CD8-positive, alpha-beta memory T cell (primary cell): ENCODE results near the gene STAC2. TPM values are rescaled to one million over a fixed set of nuclear protein-coding genes. Genes with fewer than 3 reads are reported as not detected.

Experiments used
- CTCF ChIA-PET: fragments of 350-600 bp; sonication (Branson Sonifier 250); formaldehyde crosslinking; loops from one replicate; lab custom pipeline; 2021; ENCODE audit warnings: antibody characterized with exemption; lab: Charles Lee
- POLR2A ChIA-PET: fragments of 350-600 bp; sonication (Branson Sonifier 250); formaldehyde crosslinking; loops from one replicate; lab custom pipeline; 2021; ENCODE audit warnings: antibody characterized with exemption; lab: Charles Lee
- DNase-seq, 5 donors: peaks; one replicate each; pipeline versions ENCODE4 v3.0.0 to v3.0.0-alpha.2; 2020 to 2022; ENCODE audit warnings: mixed read lengths in 1 of 5
- H3K27ac ChIP-seq: one replicate; pipeline ENCODE4 v1.7.0; 2013; ENCODE audit warnings: low read depth, mild to moderate bottlenecking, low read length, moderate library complexity
- H3K27me3 ChIP-seq: 2 replicates; pipeline ENCODE4 v1.7.0; 2013; ENCODE audit warnings: low read length, mild to moderate bottlenecking; ENCODE audit not compliant: insufficient read depth, poor library complexity, severe bottlenecking
- H3K36me3 ChIP-seq: 2 replicates; pipeline ENCODE4 v1.7.0; 2013; ENCODE audit warnings: mild to moderate bottlenecking, low read length, moderate library complexity; ENCODE audit not compliant: insufficient read depth
- H3K4me1 ChIP-seq: 2 replicates; pipeline ENCODE4 v1.7.0; 2013; ENCODE audit warnings: mild to moderate bottlenecking, low read length, moderate library complexity; ENCODE audit not compliant: insufficient read depth
- H3K4me3 ChIP-seq: 2 replicates; pipeline ENCODE4 v1.7.0; 2013; ENCODE audit warnings: mild to moderate bottlenecking, low read length
- H3K9me3 ChIP-seq: 2 replicates; pipeline ENCODE4 v1.7.0; 2013; ENCODE audit warnings: mild to moderate bottlenecking, low read length
- H3K27ac Mint-ChIP-seq, 8 donors: one replicate each; pipeline ENCODE4 v1.8.0; 2020 to 2021; ENCODE audit warnings: mixed read lengths in 8 of 8, mild to moderate bottlenecking in 6 of 8, inconsistent platforms in 3 of 8, moderate library complexity in 3 of 8
- H3K27me3 Mint-ChIP-seq, 2 donors: one replicate each; pipeline ENCODE4 v1.8.0; 2020 to 2021; ENCODE audit warnings: mixed read lengths in 2 of 2, mild to moderate bottlenecking in 1 of 2, moderate library complexity in 1 of 2
- H3K36me3 Mint-ChIP-seq, 3 donors: one replicate each; pipeline ENCODE4 v1.8.0; 2020 to 2021; ENCODE audit warnings: mixed read lengths in 3 of 3, inconsistent platforms in 1 of 3, mild to moderate bottlenecking in 1 of 3
- H3K4me1 Mint-ChIP-seq, 3 donors: one replicate each; pipeline ENCODE4 v1.8.0; 2020 to 2021; ENCODE audit warnings: mixed read lengths in 3 of 3, inconsistent platforms in 1 of 3, mild to moderate bottlenecking in 1 of 3
- H3K4me3 Mint-ChIP-seq, 7 donors: one replicate each; pipeline ENCODE4 v1.8.0; 2020 to 2021; ENCODE audit warnings: mixed read lengths in 7 of 7, mild to moderate bottlenecking in 6 of 7, moderate library complexity in 4 of 7, inconsistent platforms in 2 of 7
- H3K9me3 Mint-ChIP-seq, 5 donors: one replicate each; pipeline ENCODE4 v1.8.0; 2020 to 2022; ENCODE audit warnings: mixed read lengths in 5 of 5, mild to moderate bottlenecking in 3 of 5, moderate library complexity in 2 of 5, inconsistent platforms in 1 of 5
- polyA plus RNA-seq: library from polyadenylated mRNA; unstranded; fragments of 300-500 nt; fragmentation: Illumina TruSeq; gene quantifications from one replicate; pipeline ENCODE4 v1.2.3, GENCODE V29; 2021
- total RNA-seq, 2 experiments: library from RNA; stranded (reverse); gene quantifications; one replicate each; pipeline ENCODE4 v1.2.3, GENCODE V29; 2021

Gene STAC2
- total and polyA plus RNA-seq, 3 experiments from 2014 or later, result not detected

DNA sequence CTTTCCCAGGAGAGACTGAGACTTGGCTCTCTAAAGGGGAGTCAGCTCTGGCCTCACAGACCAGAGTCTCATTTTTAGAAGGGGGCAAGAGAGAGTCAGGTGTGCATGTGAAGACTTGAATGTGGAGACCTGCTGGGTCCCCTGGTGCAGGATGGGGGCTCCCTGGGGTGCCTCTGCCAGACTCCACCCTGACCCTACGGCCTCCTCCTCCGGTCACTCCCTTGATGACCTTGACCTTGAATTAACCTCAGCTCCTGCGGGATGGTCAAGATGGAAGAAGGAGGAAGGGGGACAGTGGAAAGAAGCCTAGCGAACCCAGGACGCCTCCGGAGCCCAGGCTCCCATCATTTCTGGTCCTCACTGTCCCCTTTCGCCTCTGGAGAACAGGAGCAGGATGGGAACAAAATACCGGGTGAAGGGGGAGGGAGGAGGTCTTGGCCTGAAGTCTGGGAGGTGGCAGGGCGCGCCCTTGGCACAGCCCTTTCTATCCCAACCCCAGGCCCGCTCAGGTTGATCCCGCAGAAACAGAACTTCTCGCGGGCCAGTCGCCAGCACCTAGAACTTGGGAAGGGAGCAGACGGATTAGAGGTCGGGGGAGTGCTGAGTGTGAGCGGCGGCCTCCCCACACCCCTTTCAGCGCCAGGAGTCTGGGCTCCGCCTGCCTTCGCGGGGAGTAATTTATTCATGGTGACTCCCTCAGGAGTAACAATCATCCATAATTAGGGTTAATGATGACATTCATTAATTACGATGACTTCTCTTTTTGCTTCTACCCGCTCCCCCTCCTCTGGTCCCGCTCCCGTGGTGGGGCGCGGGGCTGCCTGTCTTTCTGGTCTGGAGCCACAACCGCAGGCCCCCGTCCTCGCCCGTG is 1.6 kb downstream of the STAC2 start:
- peak overlapping the region; percentile 35 to 83 (median 55) for H3K4me3 Mint-ChIP-seq
- Histone ChIP-seq H3K9me3 (no peaks in the 10 kb centered on the region), H3K27me3 (peaks cover 27% of the 10 kb centered on the region), H3K36me3 (no peaks in the 10 kb centered on the region), H3K4me3 (no peak overlapping the region), H3K27ac (no peak overlapping the region), H3K4me1 (peaks cover 4% of the 10 kb centered on the region)
- no peak for DNase-seq
- no peak overlapping the region for H3K27ac Mint-ChIP-seq
- H3K4me1 Mint-ChIP-seq, result peaks cover 6 to 16% (median 12%) of the 10 kb centered on the region in 3 donors
- ChIA-PET CTCF (interaction anchor here (0.9 to 3.7 kb wide), 4 partner anchors 12 to 20 kb away, joined by 3 to 12 read pairs (median 4); no protein-coding TSS in a partner anchor), POLR2A (interaction anchor here (0.6 kb wide), 1 partner anchor 219 kb away, joined by 6 read pairs; no protein-coding TSS in a partner anchor)
- peaks cover 36 to 37% of the 10 kb centered on the region in 2 donors for H3K27me3 Mint-ChIP-seq
- no peaks in the 10 kb centered on the region for H3K36me3 Mint-ChIP-seq
- peaks cover 0 to 2% (median 0%) of the 10 kb centered on the region in 5 donors for H3K9me3 Mint-ChIP-seq

DNA sequence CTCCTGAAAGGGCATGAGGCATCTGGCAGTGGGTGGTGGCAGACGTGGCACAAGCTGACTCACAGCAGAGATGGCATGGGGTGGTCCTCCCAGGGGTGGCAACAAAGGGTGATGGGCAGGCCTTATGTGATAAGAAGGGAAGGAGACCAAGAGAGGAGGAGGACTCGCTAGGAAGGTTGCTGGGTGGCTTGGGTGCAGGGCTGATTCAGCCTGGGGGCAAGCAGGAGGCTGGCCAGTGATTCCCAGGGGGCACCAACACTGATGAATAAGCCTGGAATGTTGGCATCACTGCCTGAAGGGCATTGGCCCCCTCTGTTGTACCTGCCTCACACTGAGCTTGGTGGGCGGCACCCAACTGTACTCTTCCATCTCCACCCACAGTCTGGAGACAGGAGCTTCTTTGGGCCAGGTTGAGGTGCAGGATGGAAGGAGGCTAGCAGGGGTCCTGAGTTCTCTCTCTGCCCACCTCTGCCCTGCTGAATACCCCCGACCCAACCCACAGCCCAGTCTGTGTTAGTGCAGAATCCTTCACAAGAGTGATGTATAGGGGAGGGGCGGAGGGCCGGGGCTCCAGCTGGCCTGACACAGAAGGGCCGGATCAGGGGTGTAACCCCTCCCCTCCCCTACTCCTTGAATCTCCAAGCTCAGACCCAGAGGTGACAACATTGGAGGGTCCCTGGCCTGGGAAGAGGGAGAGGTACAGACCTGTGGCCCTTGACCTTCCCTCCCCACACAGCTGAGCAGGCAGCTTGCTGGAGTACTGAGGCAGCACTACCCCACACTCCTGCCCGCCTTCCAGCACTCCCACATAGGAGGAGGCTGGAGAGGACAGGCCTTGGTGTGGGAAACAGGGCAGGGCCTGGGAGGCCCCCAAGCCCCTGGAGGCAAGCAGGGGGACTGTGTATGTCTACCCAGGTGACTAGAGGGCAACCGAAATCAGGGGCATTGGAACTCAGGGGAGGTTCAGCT is 2.6 kb downstream of the STAC2 start:
- H3K27ac Mint-ChIP-seq, result no peak overlapping the region
- peaks cover 33 to 34% of the 10 kb centered on the region in 2 donors for H3K27me3 Mint-ChIP-seq
- peaks cover 6 to 18% (median 12%) of the 10 kb centered on the region in 3 donors for H3K4me1 Mint-ChIP-seq
- H3K4me3 ChIP-seq, result no peak overlapping the region
- peaks cover 25% of the 10 kb centered on the region for H3K27me3 ChIP-seq
- peak overlapping the region in 6 of 7 donors; percentile 28 to 55 (median 48) for H3K4me3 Mint-ChIP-seq
- ChIA-PET CTCF (interaction anchor here (0.5 to 3.7 kb wide), 6 partner anchors 8 to 128 kb away, joined by 3 to 12 read pairs (median 3); no protein-coding TSS in a partner anchor), POLR2A (no interaction called here)
- no peaks in the 10 kb centered on the region for H3K36me3 Mint-ChIP-seq
- H3K4me1 ChIP-seq, result peaks cover 4% of the 10 kb centered on the region
- no peak for DNase-seq
- peaks cover 0 to 2% (median 0%) of the 10 kb centered on the region in 5 donors for H3K9me3 Mint-ChIP-seq
- no peaks in the 10 kb centered on the region for H3K9me3 ChIP-seq
- H3K36me3 ChIP-seq, result no peaks in the 10 kb centered on the region
- no peak overlapping the region for H3K27ac ChIP-seq

DNA sequence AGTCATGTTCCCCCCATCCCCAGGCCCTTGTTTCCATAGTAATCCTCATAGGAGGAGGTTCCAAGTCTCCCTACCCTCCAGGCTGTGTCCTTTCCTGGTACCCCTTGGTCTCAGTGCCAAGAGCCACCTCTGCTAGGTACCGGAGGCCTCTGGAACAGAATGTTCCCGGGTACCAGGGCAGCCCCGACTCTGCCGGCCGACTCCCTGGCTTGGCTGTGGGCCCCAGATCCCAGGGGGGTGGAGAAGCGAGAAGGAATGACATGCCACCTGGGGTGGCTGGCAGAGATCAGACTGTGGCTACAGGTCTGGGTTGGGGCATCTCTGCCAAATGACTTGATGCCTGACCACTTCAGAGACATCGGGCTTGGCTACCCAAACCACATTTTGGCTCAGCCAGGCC is 3.6 kb downstream of the STAC2 start:
- no peak overlapping the region for H3K27ac ChIP-seq
- H3K36me3 Mint-ChIP-seq, result no peaks in the 10 kb centered on the region
- H3K9me3 ChIP-seq, result no peaks in the 10 kb centered on the region
- H3K4me1 Mint-ChIP-seq, result peaks cover 6 to 21% (median 12%) of the 10 kb centered on the region in 3 donors
- peak overlapping the region in 1 of 8 donors; percentile 41 for H3K27ac Mint-ChIP-seq
- no peak overlapping the region for H3K4me3 Mint-ChIP-seq
- ChIA-PET CTCF (interaction anchor here (1.6 to 3.7 kb wide), 2 partner anchors 14 to 17 kb away, joined by 3 to 12 read pairs; no protein-coding TSS in a partner anchor), POLR2A (interaction anchor here (0.6 kb wide), 1 partner anchor 68 kb away, joined by 3 read pairs; no protein-coding TSS in a partner anchor)
- peaks cover 15% of the 10 kb centered on the region for H3K27me3 ChIP-seq
- H3K9me3 Mint-ChIP-seq, result peaks cover 0 to 2% (median 0%) of the 10 kb centered on the region in 5 donors
- peaks cover 23 to 27% of the 10 kb centered on the region in 2 donors for H3K27me3 Mint-ChIP-seq
- no peak for DNase-seq
- peaks cover 4% of the 10 kb centered on the region for H3K4me1 ChIP-seq
- H3K4me3 ChIP-seq, result no peak overlapping the region
- no peaks in the 10 kb centered on the region for H3K36me3 ChIP-seq

DNA sequence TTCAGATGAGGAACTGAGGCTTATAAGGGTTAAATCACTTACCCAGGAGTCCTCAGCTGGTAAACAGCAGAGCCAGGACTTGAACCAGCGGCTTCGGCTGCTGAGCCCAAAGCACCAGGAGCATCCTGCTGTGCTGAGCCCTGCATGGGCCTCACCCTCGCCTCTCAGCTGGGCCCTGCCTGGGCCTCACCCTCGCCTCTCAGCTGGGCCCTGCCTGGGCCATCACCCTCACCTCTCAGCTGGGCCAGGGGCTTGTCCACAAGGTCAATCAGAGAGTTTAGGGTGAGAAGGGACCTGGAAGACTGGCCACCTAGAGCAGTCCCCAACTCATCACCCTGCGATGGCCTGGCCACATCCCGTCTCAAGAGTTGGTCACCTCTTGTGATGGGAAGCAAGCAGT is 4.2 kb downstream of the STAC2 start:
- Histone ChIP-seq H3K4me3 (no peak overlapping the region), H3K4me1 (peaks cover 4% of the 10 kb centered on the region), H3K36me3 (no peaks in the 10 kb centered on the region), H3K27ac (no peak overlapping the region), H3K27me3 (peaks cover 11% of the 10 kb centered on the region), H3K9me3 (no peaks in the 10 kb centered on the region)
- Mint-ChIP-seq H3K9me3 (peaks cover 0 to 2% (median 0%) of the 10 kb centered on the region in 5 donors), H3K4me1 (peaks cover 6 to 21% (median 12%) of the 10 kb centered on the region in 3 donors), H3K36me3 (no peaks in the 10 kb centered on the region), H3K27me3 (peaks cover 26 to 27% of the 10 kb centered on the region in 2 donors), H3K27ac (no peak overlapping the region), H3K4me3 (no peak overlapping the region)
- POLR2A ChIA-PET, result interaction anchor here (0.6 kb wide), 1 partner anchor 67 kb away, joined by 3 read pairs; no protein-coding TSS in a partner anchor
- no peak for DNase-seq
- CTCF ChIA-PET, result interaction anchor here (3.7 kb wide), 1 partner anchor 17 kb away, joined by 12 read pairs; no protein-coding TSS in a partner anchor

DNA sequence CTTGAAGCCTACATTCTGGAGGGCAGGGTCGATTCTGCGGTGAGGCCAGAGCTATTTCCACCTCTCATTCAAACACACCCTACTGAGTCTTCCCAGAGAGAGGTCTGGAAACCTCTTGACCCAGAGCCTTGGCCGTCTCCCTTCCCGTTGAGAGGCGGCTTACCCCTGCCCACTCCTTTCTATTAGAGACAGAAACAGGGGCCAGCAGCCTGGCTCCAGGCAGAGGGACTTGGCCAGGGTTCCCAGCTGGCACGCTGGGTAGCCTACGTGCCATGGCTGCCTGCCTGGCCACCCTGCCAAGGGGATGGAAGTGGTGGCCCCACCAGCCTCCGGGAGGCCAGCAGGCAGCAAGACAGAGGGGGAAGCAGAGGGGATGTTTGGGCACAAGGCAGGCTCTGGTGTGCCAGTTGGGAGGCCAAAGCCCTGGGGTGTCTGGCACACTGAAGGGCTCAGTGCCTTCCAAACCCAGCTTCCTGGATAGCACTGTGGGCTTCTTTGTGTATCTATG is 6.0 kb downstream of the STAC2 start:
- peaks cover 20 to 31% of the 10 kb centered on the region in 2 donors for H3K27me3 Mint-ChIP-seq
- H3K36me3 Mint-ChIP-seq, result no peaks in the 10 kb centered on the region
- no peak overlapping the region for H3K27ac ChIP-seq
- H3K27me3 ChIP-seq, result peaks cover 5% of the 10 kb centered on the region
- H3K4me1 ChIP-seq, result no peaks in the 10 kb centered on the region
- no peaks in the 10 kb centered on the region for H3K9me3 ChIP-seq
- no peak overlapping the region for H3K27ac Mint-ChIP-seq
- CTCF ChIA-PET, result interaction anchor here (1.2 to 1.8 kb wide), 4 partner anchors 13 to 45 kb away, joined by 3 to 8 read pairs (median 4); no protein-coding TSS in a partner anchor
- peaks cover 0 to 2% (median 0%) of the 10 kb centered on the region in 5 donors for H3K9me3 Mint-ChIP-seq
- no peak for DNase-seq
- POLR2A ChIA-PET, result no interaction called here
- peaks cover 0 to 12% (median 5%) of the 10 kb centered on the region in 3 donors for H3K4me1 Mint-ChIP-seq
- H3K4me3 Mint-ChIP-seq, result no peak overlapping the region
- no peaks in the 10 kb centered on the region for H3K36me3 ChIP-seq
- no peak overlapping the region for H3K4me3 ChIP-seq

DNA sequence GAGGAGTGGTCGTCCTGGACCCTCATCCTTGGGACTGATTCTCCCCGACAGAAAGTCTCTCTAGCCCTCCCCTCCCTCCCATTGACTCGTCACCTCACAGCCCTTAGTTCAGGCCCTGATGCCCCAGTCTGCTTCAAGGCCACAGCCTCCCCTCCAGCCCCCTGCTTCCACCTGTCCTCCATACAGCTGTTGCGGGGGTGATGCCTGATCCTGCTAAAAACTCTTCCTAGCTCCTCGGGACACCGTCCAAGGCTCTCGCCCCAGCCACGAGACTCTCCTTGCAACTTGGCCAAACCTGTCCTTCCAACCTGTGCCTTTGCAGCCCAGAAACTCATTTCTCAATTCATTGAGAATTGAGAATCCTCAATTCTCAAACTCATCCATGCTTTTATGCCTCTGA is 6.8 kb downstream of the STAC2 start:
- H3K27ac Mint-ChIP-seq, result peak overlapping the region in 3 of 8 donors; percentile 18 to 91 (median 55)

More for the DNA sequence above, 6.8 kb downstream of the STAC2 start:
- Mint-ChIP-seq H3K27me3 (peaks cover 16 to 28% of the 10 kb centered on the region in 2 donors), H3K36me3 (no peaks in the 10 kb centered on the region), H3K4me3 (peak overlapping the region in 1 of 7 donors; percentile 43), H3K9me3 (peaks cover 0 to 2% (median 0%) of the 10 kb centered on the region in 5 donors), H3K4me1 (peaks cover 0 to 7% (median 3%) of the 10 kb centered on the region in 3 donors)
- DNase-seq, result no peak
- Histone ChIP-seq H3K4me1 (no peaks in the 10 kb centered on the region), H3K27me3 (peaks cover 2% of the 10 kb centered on the region), H3K9me3 (no peaks in the 10 kb centered on the region), H3K4me3 (no peak overlapping the region), H3K36me3 (no peaks in the 10 kb centered on the region), H3K27ac (no peak overlapping the region)
- ChIA-PET POLR2A (no interaction called here), CTCF (interaction anchor here (1.2 to 1.8 kb wide), 4 partner anchors 13 to 44 kb away, joined by 3 to 8 read pairs (median 4); no protein-coding TSS in a partner anchor)
